Body of pancreas (tissue), 4 donors: ENCODE measurements around the gene POLG. TPM values are rescaled to one million over a fixed set of nuclear protein-coding genes. Genes with fewer than 3 reads are reported as not detected.

Experiments
- ATAC-seq: fragments of 150-250 bp; one replicate; pipeline ENCODE4 v1.9.1; 2016
- DNase-seq, 4 donors: peaks; one replicate each; pipeline ENCODE4 v3.0.0-alpha.2; 2019
- H3K27ac ChIP-seq, 4 donors: fragments of 200-600 bp; sonication (generic); 1 replicate in 3 of 4; 2 replicates in 1 of 4; pipeline versions ENCODE4 v1.5.1 to v1.6.1; 2016 to 2019; ENCODE audit warnings: mild to moderate bottlenecking in 1 of 4, mixed read lengths in 1 of 4, moderate library complexity in 1 of 4
- H3K27me3 ChIP-seq, 2 donors: fragments of 200-600 bp; sonication (generic); one replicate each; pipeline ENCODE4 v1.6.0; 2016; ENCODE audit warnings: mild to moderate bottlenecking in 1 of 2
- H3K36me3 ChIP-seq, 2 donors: fragments of 200-600 bp; sonication (generic); replicated peaks in 1 of 2; 2 replicates each; pipeline ENCODE4 v1.5.1; 2016; ENCODE audit warnings: low read depth in 2 of 2; ENCODE audit not compliant: insufficient read depth in 1 of 2
- H3K4me1 ChIP-seq: fragments of 200-600 bp; sonication (generic); one replicate; pipeline ENCODE4 v1.6.0; 2016
- H3K4me3 ChIP-seq, 2 donors: fragments of 200-600 bp; sonication (generic); 1 replicate in 1 of 2; 2 replicates in 1 of 2; pipeline ENCODE4 v1.5.1; 2016 to 2019
- H3K9me3 ChIP-seq, 3 donors: fragments of 200-600 bp; sonication (generic); 1 replicate in 2 of 3; 2 replicates in 1 of 3; pipeline ENCODE4 v1.5.1; 2016
- CTCF ChIP-seq, 7 experiments: fragments of 450-650 bp in 4 of 7; fragments of 200-600 bp in 3 of 7; sonication (generic) in 3 of 7; IDR thresholded peaks; one replicate each; pipeline ENCODE4 v1.5.1; 2016 to 2019; ENCODE audit warnings: antibody characterized with exemption in 7 of 7
- POLR2A ChIP-seq, 3 donors: fragments of 450-650 bp; IDR thresholded peaks; one replicate each; pipeline ENCODE4 v1.6.1; 2016; ENCODE audit warnings: antibody characterized with exemption in 3 of 3, mild to moderate bottlenecking in 2 of 3
- WGBS, 2 donors: methylation state at CpG; one replicate each; pipeline ENCODE4 v1.1.5; 2017; 5-methylcytosine and 5-hydroxymethylcytosine counted together
- intact Hi-C: fragments of 100-400 bp; cut with DNase I; formaldehyde crosslinking; loops from one replicate; pipeline ENCODE4 v1.15.1; 2023
- total RNA-seq, 2 donors: library from RNA; depleted of rRNA; stranded (reverse); fragments of >200 nt; gene quantifications; one replicate each; pipeline ENCODE4 v1.1.0, GENCODE V29; 2016

POLG gene
- total RNA-seq, 2 donors from 2014 or later: 60.7 to 67.2 TPM

GRCh38 chr15:89328398-89329254 is 6.0 kb downstream of the POLG start:
- peaks cover 30 to 47% of the 10 kb centered on the region in 2 donors for H3K36me3 ChIP-seq
- no peak for TF ChIP-seq POLR2A (IDR thresholded peaks at IDR 0.05)
- no peak for TF ChIP-seq CTCF (IDR thresholded peaks at IDR 0.05)
- H3K4me3 ChIP-seq: no peak overlapping the region
- no peak overlapping the region for H3K27ac ChIP-seq
- H3K4me1 ChIP-seq: peaks cover 42% of the 10 kb centered on the region
- WGBS, 2 donors: 87% methylated on average over 6 to 12 of the region's 13 CpGs
- no peaks in the 10 kb centered on the region for H3K27me3 ChIP-seq
- ATAC-seq (no peak), DNase-seq (no peak)
- intact Hi-C loops: no loop called here
- H3K9me3 ChIP-seq: no peaks in the 10 kb centered on the region

GRCh38 chr15:89327113-89327512 is 7.5 kb downstream of the POLG start:
- intact Hi-C loops: no loop called here
- no peaks in the 10 kb centered on the region for H3K27me3 ChIP-seq
- peaks cover 39 to 56% of the 10 kb centered on the region in 2 donors for H3K36me3 ChIP-seq
- peaks cover 28% of the 10 kb centered on the region for H3K4me1 ChIP-seq
- WGBS, 2 donors: 90 to 100% methylated on average over 4 to 6 of the region's 6 CpGs
- H3K9me3 ChIP-seq: no peaks in the 10 kb centered on the region
- DNase-seq (no peak), ATAC-seq (no peak)
- no peak overlapping the region for H3K27ac ChIP-seq
- H3K4me3 ChIP-seq: no peak overlapping the region
- no peak for TF ChIP-seq POLR2A (IDR thresholded peaks at IDR 0.05)
- no peak for TF ChIP-seq CTCF (IDR thresholded peaks at IDR 0.05)

GRCh38 chr15:89326316-89326715 is 8.3 kb downstream of the POLG start:
- H3K4me1 ChIP-seq: peaks cover 20% of the 10 kb centered on the region
- H3K4me3 ChIP-seq: no peak overlapping the region
- TF ChIP-seq POLR2A (IDR thresholded peaks at IDR 0.05) (no peak), CTCF (IDR thresholded peaks at IDR 0.05) (no peak)
- H3K27me3 ChIP-seq: no peaks in the 10 kb centered on the region
- DNase-seq: peak in 1 of 4 donors; percentile 8
- no peak for ATAC-seq
- H3K9me3 ChIP-seq: no peaks in the 10 kb centered on the region
- H3K36me3 ChIP-seq: peaks cover 39 to 62% of the 10 kb centered on the region in 2 donors
- intact Hi-C loops: no loop called here
- no peak overlapping the region for H3K27ac ChIP-seq
- WGBS, 2 donors: 72 to 88% methylated on average over 3 to 6 of the region's 6 CpGs

GRCh38 chr15:89325039-89325803 is 9.4 kb downstream of the POLG start:
- ATAC-seq (no peak), DNase-seq (no peak)
- 92 to 96% methylated on average over 10 of the region's 11 CpGs for WGBS, 2 donors
- TF ChIP-seq POLR2A (IDR thresholded peaks at IDR 0.05) (no peak), CTCF (IDR thresholded peaks at IDR 0.05) (no peak)
- Histone ChIP-seq H3K4me1 (peaks cover 9% of the 10 kb centered on the region), H3K9me3 (no peaks in the 10 kb centered on the region), H3K36me3 (peaks cover 39 to 68% of the 10 kb centered on the region in 2 donors), H3K27ac (no peak overlapping the region), H3K4me3 (no peak overlapping the region), H3K27me3 (no peaks in the 10 kb centered on the region)
- intact Hi-C loops: no loop called here
